Measurements from ENCODE around the gene LIN54.

DNA sequence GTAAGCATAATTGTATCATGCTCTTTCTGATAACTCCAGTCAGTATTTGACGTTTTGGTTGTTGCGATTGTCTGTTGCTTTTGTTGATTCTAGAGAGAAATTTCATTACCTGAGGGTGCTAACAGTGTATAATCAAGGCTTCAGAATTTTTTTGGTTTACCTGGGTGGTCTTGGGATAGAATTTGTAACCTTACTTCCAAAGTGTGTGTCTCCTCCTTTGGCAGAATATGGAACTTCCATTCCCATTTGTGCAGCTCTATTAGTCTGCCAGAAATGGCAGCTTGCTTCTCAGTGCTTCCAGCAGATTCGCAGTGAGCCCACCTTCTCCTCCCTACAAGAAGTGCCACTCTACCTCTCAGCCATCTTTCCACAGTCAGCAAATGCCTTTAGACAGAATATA is 29.6 kb upstream of the LIN54 start:
- TF ChIP-seq POLR2A (IDR thresholded peaks at IDR 0.05): no peak
- TF ChIP-seq, protein P1, sequence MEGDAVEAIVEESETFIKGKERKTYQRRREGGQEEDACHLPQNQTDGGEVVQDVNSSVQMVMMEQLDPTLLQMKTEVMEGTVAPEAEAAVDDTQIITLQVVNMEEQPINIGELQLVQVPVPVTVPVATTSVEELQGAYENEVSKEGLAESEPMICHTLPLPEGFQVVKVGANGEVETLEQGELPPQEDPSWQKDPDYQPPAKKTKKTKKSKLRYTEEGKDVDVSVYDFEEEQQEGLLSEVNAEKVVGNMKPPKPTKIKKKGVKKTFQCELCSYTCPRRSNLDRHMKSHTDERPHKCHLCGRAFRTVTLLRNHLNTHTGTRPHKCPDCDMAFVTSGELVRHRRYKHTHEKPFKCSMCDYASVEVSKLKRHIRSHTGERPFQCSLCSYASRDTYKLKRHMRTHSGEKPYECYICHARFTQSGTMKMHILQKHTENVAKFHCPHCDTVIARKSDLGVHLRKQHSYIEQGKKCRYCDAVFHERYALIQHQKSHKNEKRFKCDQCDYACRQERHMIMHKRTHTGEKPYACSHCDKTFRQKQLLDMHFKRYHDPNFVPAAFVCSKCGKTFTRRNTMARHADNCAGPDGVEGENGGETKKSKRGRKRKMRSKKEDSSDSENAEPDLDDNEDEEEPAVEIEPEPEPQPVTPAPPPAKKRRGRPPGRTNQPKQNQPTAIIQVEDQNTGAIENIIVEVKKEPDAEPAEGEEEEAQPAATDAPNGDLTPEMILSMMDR (IDR thresholded peaks at IDR 0.05): no peak
